IPS-18c (cell line): ENCODE data around the gene DLEU7.

ENCODE experiments used
- H3K4me3 ChIP-seq: 2 replicates; pipeline ENCODE4 v1.7.0; 2013; ENCODE audit warnings: low read depth, mild to moderate bottlenecking, low read length, moderate library complexity; ENCODE audit not compliant: insufficient read depth
- H3K9me3 ChIP-seq: one replicate; pipeline ENCODE4 v1.6.1; 2013; ENCODE audit warnings: mild to moderate bottlenecking, low read length, moderate library complexity; ENCODE audit not compliant: control insufficient read depth, insufficient read depth

Gene DLEU7

GRCh38 chr13:50843257-50844083, at the start of gene DLEU7:
TSS of gene DLEU7 (minus strand) at chr13:50843692. CDS start at chr13:50843646, 46 bp downstream.
- Histone ChIP-seq H3K4me3 (peak within 1 kb of the TSS; percentile 57), H3K9me3 (no peaks in the 10 kb centered on the region)

DNA sequence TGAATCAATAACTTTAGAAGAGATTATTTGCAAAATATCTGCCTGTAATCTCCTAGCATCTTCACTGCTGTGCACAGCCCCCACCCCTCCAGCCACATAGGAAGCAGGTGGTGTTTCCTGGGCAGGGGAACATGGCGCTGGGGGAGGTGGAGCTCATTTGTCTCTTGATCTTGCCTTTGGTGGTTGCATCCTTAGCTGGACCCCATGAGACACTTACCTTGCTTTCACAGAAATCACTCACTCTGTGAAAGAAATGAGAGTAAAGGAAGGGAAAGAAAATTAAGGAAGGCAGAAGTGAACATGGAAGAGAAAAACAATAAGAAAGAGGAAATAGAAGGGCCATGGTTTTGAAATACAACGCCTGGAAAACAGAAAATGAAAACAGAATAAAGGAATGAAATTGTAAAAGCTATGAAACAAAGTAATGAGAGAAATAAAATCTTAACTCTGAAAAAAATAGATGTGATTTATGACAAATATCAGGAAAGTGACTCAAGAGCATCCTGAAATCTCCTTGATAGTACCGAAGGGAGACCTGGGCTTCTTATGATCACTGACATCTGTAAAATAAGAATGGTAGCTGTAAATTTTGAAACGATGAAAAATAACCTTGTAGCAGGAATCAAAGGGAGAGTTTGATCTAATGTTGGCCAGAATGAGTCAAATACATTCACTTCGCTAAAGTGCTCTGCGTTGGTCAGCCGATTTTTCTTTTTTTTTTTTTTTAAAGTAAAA, 48.9 kb upstream of the DLEU7 start:
- Histone ChIP-seq H3K9me3 (no peaks in the 10 kb centered on the region), H3K4me3 (no peak overlapping the region)

DNA sequence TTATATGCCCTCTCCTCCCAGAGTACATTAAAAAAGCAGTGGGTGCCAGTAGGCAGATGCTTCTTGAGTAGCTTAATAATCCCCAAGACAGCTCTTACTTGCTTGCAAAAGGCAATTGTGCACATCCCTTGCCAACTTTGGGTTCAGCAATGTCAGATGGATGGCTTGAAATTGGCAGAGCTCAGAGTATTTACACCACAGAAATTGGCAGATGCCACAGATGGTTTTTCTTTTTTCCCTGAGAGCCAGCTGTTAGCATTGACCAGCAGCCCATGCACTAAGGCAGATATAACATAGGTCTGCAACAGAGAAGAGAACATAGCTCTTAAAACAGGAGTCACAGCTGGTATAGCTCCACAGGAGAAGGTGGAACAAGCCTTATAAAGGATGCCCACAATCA, 47.7 kb upstream of the DLEU7 start:
- H3K4me3 ChIP-seq, result no peak overlapping the region
- no peaks in the 10 kb centered on the region for H3K9me3 ChIP-seq

DNA sequence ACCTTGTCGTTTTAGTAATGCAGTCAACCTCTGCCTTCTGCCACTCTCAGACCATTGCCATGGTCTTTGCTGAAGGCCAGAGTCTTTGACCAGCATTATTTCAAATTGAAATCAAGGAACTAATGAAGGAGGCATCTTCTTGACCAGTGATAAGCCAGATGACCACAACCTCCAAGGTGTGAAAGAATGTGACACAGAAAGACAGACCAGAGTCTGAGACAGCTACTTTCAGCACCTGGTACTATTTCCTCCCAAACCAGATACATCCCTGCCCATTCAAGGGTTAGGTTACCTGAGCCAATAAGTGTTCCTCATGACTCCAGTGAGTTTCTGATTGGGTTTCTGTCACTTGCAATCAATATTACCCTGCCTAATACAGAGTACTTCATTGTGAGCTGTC, 45.8 kb upstream of the DLEU7 start:
- H3K4me3 ChIP-seq, result no peak overlapping the region
- no peaks in the 10 kb centered on the region for H3K9me3 ChIP-seq

DNA sequence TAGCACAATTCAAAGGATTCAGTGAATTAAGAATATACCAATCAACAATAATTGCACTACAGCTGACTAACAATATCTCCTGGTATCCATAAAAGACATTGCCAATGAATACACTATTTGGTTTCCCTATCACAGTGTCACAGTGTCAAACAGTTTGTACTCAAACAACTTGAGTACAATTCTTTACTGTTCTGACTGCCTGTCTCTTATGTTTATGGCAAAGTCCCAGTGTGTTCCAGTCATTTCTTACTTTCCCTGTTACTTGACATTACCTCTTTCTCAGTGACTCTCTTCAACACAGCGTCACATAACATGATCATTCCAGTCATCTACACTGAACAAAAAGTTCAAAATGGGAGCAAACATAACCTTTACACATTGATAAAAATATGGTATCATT, 44.9 kb upstream of the DLEU7 start:
- no peaks in the 10 kb centered on the region for H3K9me3 ChIP-seq
- no peak overlapping the region for H3K4me3 ChIP-seq

- H3K4me3 ChIP-seq, result no peak overlapping the region
- no peaks in the 10 kb centered on the region for H3K9me3 ChIP-seq
Measured at GRCh38 chr13:50887151-50887550, 43.7 kb upstream of the DLEU7 start.

- no peaks in the 10 kb centered on the region for H3K9me3 ChIP-seq
- no peak overlapping the region for H3K4me3 ChIP-seq
Measured at GRCh38 chr13:50884265-50884664, 40.8 kb upstream of the DLEU7 start.

GRCh38 chr13:50883728-50884127, 40.2 kb upstream of the DLEU7 start:
- Histone ChIP-seq H3K4me3 (no peak overlapping the region), H3K9me3 (no peaks in the 10 kb centered on the region)

- Histone ChIP-seq H3K9me3 (no peaks in the 10 kb centered on the region), H3K4me3 (no peak overlapping the region)
Measured at GRCh38 chr13:50882816-50883435, 39.4 kb upstream of the DLEU7 start.

GRCh38 chr13:50873991-50874390, 30.5 kb upstream of the DLEU7 start:
- no peaks in the 10 kb centered on the region for H3K9me3 ChIP-seq
- no peak overlapping the region for H3K4me3 ChIP-seq

DNA sequence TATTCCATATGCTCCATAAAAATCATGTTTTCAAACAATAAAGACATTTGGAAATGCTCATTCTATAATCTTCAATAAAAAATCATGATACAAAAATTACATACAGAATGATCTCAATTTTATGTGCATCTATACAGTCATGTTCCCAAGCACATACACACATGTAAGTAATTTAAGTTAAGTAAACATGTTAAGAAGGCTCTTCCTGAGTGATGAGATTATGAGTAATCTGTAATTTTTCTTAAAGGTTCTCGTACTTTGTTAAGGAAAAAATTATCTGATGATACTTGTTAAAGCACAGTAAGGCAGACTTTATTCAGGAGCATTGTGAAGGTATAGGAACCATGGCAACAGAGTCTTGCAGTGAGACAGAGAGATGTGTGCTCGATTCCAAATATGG, 30.0 kb upstream of the DLEU7 start:
- H3K4me3 ChIP-seq, result no peak overlapping the region
- no peaks in the 10 kb centered on the region for H3K9me3 ChIP-seq

GRCh38 chr13:50871405-50871804, 27.9 kb upstream of the DLEU7 start:
- H3K9me3 ChIP-seq, result no peaks in the 10 kb centered on the region

GRCh38 chr13:50867637-50867945, 24.1 kb upstream of the DLEU7 start:
- Histone ChIP-seq H3K4me3 (no peak overlapping the region), H3K9me3 (no peaks in the 10 kb centered on the region)

More at GRCh38 chr13:50871405-50871804, 27.9 kb upstream of the DLEU7 start:
- H3K4me3 ChIP-seq, result no peak overlapping the region

- Histone ChIP-seq H3K9me3 (no peaks in the 10 kb centered on the region), H3K4me3 (no peak overlapping the region)
Measured at GRCh38 chr13:50866817-50867636, 23.5 kb upstream of the DLEU7 start.

GRCh38 chr13:50864492-50864891, 21.0 kb upstream of the DLEU7 start:
- no peak overlapping the region for H3K4me3 ChIP-seq

DNA sequence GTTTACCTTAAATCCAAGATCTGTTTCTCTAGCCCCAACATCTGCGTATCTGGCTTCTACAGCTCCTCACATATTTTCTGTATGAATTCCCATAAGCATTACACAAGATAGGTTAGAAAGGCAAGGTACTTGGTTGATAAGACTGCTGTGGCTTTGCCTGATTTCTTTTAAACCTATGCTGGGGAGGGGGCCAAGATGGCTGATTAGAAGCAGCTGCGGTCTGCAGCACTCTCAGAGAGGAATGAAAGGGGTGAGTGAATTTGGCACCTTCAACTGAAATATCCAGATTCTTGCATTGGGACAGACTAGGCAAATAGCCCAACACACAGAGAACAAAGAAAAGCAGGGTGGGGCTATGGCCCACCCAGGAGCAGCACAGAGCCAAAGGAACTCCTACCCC, 12.2 kb upstream of the DLEU7 start:
- Histone ChIP-seq H3K4me3 (no peak overlapping the region), H3K9me3 (peaks cover 3% of the 10 kb centered on the region)

More at GRCh38 chr13:50864492-50864891, 21.0 kb upstream of the DLEU7 start:
- no peaks in the 10 kb centered on the region for H3K9me3 ChIP-seq

GRCh38 chr13:50850445-50850844, 7.0 kb upstream of the DLEU7 start:
- no peak overlapping the region for H3K4me3 ChIP-seq
- H3K9me3 ChIP-seq, result no peaks in the 10 kb centered on the region
